Type B pancreatic cell (in vitro differentiated cells): ENCODE results near the gene USP15. TPM values are rescaled to one million over a fixed set of nuclear protein-coding genes. Genes with fewer than 3 reads are reported as not detected.
"Not testable (repeated sequence)": the region's sequence is repeated elsewhere in the genome, so short reads cannot be mapped to it uniquely, and the experiment has no call there.

Experiments
- DNase-seq: peaks from one replicate; pipeline ENCODE4 v3.0.0; 2021; ENCODE audit warnings: mixed read lengths; ENCODE audit not compliant: unreplicated experiment; ENCODE audit errors: extremely low spot score
- H3K27ac Mint-ChIP-seq: 2 replicates; pipeline ENCODE4 v1.8.0; 2021; ENCODE audit warnings: mild to moderate bottlenecking, mixed read lengths
- H3K27me3 Mint-ChIP-seq: 2 replicates; pipeline ENCODE4 v1.8.0; 2021; ENCODE audit warnings: mixed read lengths
- H3K36me3 Mint-ChIP-seq: 2 replicates; pipeline ENCODE4 v1.8.0; 2021; ENCODE audit warnings: mixed read lengths
- H3K4me1 Mint-ChIP-seq: one replicate; pipeline ENCODE4 v1.8.0; 2021; ENCODE audit warnings: mixed read lengths; ENCODE audit not compliant: unreplicated experiment
- H3K4me3 Mint-ChIP-seq: 2 replicates; pipeline ENCODE4 v1.8.0; 2021; ENCODE audit warnings: mild to moderate bottlenecking, mixed read lengths
- H3K9me3 Mint-ChIP-seq: 2 replicates; pipeline ENCODE4 v1.8.0; 2021; ENCODE audit warnings: mixed read lengths
- CTCF ChIP-seq: fragments of 200-600 bp; sonication (generic); conservative IDR thresholded peaks from 2 replicates; pipeline ENCODE4 v1.5.0; 2021; ENCODE audit warnings: antibody characterized with exemption, mild to moderate bottlenecking
- total RNA-seq: library from RNA; stranded (reverse); gene quantifications from 2 replicates; pipeline ENCODE4 v1.2.1, GENCODE V29; 2021; ENCODE audit warnings: low replicate concordance

Gene USP15
- total RNA-seq, 1 donor from 2014 or later = 47.5 TPM

- no peak overlapping the region for H3K27ac Mint-ChIP-seq
- H3K4me3 Mint-ChIP-seq = no peak overlapping the region
- H3K9me3 Mint-ChIP-seq = peaks cover 5% of the 10 kb centered on the region
- DNase-seq = no peak
- no peaks in the 10 kb centered on the region for H3K27me3 Mint-ChIP-seq
- peaks cover 41% of the 10 kb centered on the region for H3K36me3 Mint-ChIP-seq
- TF ChIP-seq CTCF = no peak
- H3K4me1 Mint-ChIP-seq = no peaks in the 10 kb centered on the region
Observed at GRCh38 chr12:62335796-62336195, 75.6 kb downstream of the USP15 start.

- not testable (repeated sequence) for H3K9me3 Mint-ChIP-seq
Observed at GRCh38 chr12:62337643-62338042, 77.4 kb downstream of the USP15 start.

GRCh38 chr12:62342614-62343303 is 82.6 kb downstream of the USP15 start:
- not testable (repeated sequence) for H3K4me3 Mint-ChIP-seq, H3K27ac Mint-ChIP-seq, H3K27me3 Mint-ChIP-seq, DNase-seq, H3K4me1 Mint-ChIP-seq
- Mint-ChIP-seq H3K36me3 (peaks cover 47% of the 10 kb centered on the region), H3K9me3 (peaks cover 12% of the 10 kb centered on the region)

More at GRCh38 chr12:62337643-62338042, 77.4 kb downstream of the USP15 start:
- H3K27me3 Mint-ChIP-seq, H3K4me1 Mint-ChIP-seq, DNase-seq, H3K27ac Mint-ChIP-seq, H3K4me3 Mint-ChIP-seq: not testable (repeated sequence)
- H3K36me3 Mint-ChIP-seq = peaks cover 42% of the 10 kb centered on the region

- not testable (repeated sequence) for H3K27me3 Mint-ChIP-seq, H3K27ac Mint-ChIP-seq, DNase-seq, H3K4me3 Mint-ChIP-seq, H3K4me1 Mint-ChIP-seq
- H3K36me3 Mint-ChIP-seq = peaks cover 40% of the 10 kb centered on the region
- peaks cover 12% of the 10 kb centered on the region for H3K9me3 Mint-ChIP-seq
Observed at GRCh38 chr12:62343304-62344120, 83.3 kb downstream of the USP15 start.

- Mint-ChIP-seq H3K9me3 (peaks cover 12% of the 10 kb centered on the region), H3K36me3 (peaks cover 31% of the 10 kb centered on the region)
- not testable (repeated sequence) for DNase-seq, H3K4me1 Mint-ChIP-seq, H3K27ac Mint-ChIP-seq, H3K27me3 Mint-ChIP-seq, H3K4me3 Mint-ChIP-seq
Observed at GRCh38 chr12:62344731-62345556, 84.7 kb downstream of the USP15 start.

GRCh38 chr12:62345667-62346066 is 85.5 kb downstream of the USP15 start:
- no peak for DNase-seq
- H3K4me3 Mint-ChIP-seq = no peak overlapping the region
- H3K27me3 Mint-ChIP-seq = no peaks in the 10 kb centered on the region
- peaks cover 6% of the 10 kb centered on the region for H3K9me3 Mint-ChIP-seq
- no peak overlapping the region for H3K27ac Mint-ChIP-seq
- TF ChIP-seq CTCF = no peak
- H3K4me1 Mint-ChIP-seq = no peaks in the 10 kb centered on the region
- H3K36me3 Mint-ChIP-seq = peaks cover 24% of the 10 kb centered on the region

- Mint-ChIP-seq H3K27me3 (no peaks in the 10 kb centered on the region), H3K4me1 (no peaks in the 10 kb centered on the region)
- no peak for DNase-seq
Observed at GRCh38 chr12:62346817-62347216, 86.6 kb downstream of the USP15 start.

More at GRCh38 chr12:62346817-62347216, 86.6 kb downstream of the USP15 start:
- no peak overlapping the region for H3K27ac Mint-ChIP-seq
- peaks cover 22% of the 10 kb centered on the region for H3K36me3 Mint-ChIP-seq
- peaks cover 6% of the 10 kb centered on the region for H3K9me3 Mint-ChIP-seq
- H3K4me3 Mint-ChIP-seq = no peak overlapping the region
- TF ChIP-seq CTCF = no peak
